Measurements from ENCODE around the gene TMEM41B.
"Not testable (repeated sequence)": the region's sequence is repeated elsewhere in the genome, so short reads cannot be mapped to it uniquely, and the experiment has no call there.

The TMEM41B gene

DNA sequence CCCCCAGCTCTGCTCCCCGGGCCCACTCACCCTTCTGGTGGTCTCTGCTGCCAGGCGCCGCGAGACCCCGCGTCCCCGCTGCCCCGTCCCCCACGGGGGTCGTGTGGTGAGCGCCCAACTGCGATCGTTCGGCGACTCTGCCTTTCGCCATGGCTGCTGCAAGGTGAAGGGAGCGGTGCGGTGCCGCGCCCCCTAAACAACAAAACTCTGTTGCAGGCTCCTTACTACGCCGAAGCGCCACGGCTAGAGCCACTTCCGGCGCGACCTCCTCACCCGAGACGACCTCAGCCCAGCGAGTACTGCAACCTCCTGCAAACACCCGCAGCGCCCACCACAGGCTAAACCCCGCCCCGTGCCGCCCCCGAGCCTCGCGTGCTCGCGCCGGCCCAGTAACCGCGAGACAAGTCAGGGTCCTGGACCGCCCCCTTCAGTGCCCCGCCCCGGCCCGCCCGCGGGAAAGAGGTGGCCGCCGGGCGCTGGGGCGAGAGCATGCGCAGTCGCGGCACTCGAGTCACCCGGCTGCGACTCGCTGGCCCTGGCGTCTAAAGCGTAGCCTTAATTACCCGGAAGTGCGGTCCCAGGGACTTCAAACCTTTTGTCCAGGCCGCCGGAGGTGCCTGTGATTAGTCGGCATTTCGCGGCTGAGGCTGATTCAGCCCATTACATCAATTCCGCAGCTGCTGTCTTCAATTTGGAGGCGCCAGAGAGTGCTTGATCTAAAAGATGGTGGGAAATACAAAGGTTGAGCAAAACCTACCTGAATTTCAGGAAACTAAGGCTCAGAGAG lies at the start of gene TMEM41B:
Gene TMEM41B, minus strand, starts transcription at position 303 of the 787 bp plus-strand sequence. Its CDS starts 152 bp downstream, at position 151.
- DNase-seq (ENCODE audit: low spot score): peak; percentile 100

GRCh38 chr11:9362393-9362863 lies 48.0 kb upstream of the TMEM41B start:
- no peak for DNase-seq (ENCODE audit: low spot score)

DNA sequence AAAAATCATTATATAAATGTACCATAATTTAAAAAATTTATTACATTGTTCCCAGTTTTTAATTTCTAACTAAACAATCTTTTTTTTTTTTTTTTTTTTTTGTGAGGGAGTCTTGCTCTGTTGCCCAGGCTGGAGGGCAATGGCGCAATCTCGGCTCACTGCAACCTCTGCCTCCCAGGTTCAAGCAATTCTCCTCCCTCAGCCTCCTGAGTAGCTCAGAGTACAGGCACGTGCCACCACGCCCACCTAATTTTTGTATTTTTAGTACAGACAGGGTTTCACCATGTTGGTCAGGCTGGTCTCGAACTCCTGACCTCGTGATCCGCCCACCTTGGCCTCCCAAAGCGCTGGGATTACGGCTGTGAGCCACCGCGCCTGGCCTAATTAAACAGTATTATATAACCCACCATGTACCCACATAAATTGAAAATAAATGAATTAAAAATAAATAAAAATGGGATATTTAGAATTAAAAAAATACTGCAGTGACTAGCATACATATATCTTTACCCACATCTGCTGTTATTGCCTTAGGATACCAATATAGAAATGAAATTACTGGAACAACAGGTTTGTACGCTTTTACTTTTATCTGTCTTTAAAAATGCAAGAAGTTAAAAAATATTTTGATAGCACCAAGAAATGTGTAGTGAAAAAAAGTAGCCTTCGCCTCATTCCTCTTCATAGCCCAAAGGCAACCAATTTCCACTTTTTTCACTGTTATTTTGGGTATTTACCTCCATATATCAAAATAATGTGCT lies 46.6 kb upstream of the TMEM41B start:
- DNase-seq (ENCODE audit: low spot score): not testable (repeated sequence)

GRCh38 chr11:9357041-9357440 lies 42.6 kb upstream of the TMEM41B start:
- no peak for DNase-seq (ENCODE audit: low spot score)

DNA sequence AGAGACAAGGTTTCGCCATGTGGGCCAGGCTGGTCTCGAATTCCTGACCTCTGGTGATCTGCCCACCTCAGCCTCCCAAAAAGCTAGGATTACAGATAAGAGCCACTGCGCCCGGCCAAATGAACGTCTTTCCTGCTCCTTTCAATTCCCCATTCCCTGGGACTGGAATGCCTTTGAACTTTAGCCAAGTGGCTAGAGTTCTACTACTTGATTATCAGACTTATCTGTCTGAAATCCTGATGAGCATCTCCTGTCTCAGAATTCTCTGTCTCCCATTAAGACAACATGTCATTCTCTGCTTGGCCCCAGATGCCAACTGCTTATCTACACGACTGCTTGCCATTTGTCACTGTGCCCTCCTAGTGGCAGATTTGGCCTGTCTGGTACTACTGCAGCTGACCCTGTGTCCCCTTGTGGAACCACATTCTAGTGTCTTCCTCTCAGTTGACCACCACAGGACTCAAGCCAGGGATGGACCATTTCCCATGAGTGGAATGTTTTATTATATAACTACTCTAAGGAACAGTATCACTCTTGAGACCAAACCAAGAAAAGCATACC lies 37.0 kb upstream of the TMEM41B start:
- DNase-seq (ENCODE audit: low spot score): no peak

DNA sequence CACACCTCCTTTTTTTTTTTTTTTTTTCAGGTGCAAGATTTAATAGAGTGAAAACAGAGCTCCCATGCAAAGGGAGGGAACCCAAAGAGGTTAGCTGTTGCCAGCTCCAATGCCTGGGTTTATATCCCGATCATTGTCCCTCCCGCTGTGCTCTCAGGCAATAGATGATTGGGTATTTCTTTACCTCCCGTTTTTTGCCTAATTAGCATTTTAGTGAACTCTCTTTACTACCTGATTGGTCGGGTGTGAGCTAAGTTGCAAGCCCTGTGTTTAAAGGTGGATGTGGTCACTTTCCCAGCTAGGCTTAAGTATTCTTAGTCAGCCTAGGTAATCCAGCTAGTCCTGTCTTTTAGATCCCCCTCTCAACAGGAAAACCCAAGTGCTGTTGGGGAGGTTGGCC lies 33.4 kb upstream of the TMEM41B start:
- not testable (repeated sequence) for DNase-seq (ENCODE audit: low spot score)

DNA sequence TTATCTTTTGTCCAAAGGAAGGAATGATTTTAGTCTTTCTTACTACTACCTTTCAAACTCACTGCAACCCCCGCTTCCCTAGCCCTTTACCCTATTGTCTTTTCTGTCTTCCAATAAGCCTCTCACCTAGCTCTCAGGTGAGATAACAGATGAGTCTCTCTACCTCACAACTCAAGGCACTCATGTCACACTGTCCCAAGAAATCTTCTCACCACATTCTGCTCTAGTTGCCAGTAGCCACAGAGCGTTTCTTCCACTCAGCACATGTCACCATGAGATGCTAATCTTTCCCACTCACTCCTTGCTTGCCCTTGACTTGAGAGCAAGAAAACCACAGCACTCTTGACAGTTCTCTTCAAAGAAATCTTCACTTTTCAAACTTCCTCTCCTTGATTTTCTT lies 32.7 kb upstream of the TMEM41B start:
- no peak for DNase-seq (ENCODE audit: low spot score)

DNA sequence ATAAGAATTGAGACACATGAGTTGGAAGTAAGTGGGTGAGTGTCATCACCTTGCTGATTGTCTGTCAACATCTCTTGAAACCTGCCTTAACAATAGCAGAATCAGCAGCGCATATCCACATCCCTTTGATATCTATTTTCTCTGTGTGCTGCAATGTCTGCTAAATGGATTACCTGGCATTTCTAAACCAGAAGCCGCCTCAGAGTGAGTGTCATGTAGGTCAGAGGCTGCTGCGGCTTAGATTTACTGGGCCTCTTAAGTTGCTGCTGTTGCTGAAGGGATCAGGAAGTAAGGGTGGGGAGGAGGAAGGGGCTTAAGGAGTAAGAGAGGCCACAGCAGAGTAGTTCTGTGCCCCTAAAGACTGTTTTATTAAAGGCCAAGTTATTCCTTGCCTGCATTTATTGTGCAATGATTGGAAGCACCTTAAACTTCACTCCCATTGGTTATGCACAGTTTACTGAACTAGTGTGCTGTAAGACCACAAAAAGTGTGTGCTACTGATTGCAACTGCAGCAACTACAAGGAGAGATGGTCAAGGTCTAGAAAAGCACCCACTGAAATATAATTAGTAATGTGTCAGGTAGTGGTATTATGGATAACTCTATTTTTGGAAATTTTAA lies 29.8 kb upstream of the TMEM41B start:
- DNase-seq (ENCODE audit: low spot score): no peak

DNA sequence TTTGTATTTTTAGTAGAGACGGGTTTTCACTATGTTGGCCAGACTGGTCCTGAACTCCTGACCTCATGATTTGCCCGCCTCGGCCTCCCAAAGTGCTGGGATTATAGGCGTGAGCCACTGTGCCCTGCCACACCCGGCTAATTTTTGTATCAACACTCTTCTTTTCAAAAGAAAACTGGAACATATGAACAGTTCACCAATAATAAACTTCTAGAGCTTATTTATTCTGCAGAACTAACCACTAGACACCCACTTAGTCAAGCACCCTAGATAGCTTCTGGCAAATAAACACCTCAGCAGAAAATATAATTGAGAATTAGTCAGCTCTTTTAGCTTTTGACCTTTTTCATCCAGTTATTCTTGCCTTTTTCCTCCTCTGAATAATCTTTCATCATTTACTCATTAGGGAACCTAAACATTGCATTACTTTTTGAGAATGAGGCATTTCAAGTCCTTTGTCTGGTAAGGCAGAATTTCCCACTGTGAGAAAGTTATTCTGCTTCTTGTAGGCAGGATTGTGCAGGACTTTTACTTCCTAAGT lies 27.3 kb upstream of the TMEM41B start:
- DNase-seq (ENCODE audit: low spot score): no peak

DNA sequence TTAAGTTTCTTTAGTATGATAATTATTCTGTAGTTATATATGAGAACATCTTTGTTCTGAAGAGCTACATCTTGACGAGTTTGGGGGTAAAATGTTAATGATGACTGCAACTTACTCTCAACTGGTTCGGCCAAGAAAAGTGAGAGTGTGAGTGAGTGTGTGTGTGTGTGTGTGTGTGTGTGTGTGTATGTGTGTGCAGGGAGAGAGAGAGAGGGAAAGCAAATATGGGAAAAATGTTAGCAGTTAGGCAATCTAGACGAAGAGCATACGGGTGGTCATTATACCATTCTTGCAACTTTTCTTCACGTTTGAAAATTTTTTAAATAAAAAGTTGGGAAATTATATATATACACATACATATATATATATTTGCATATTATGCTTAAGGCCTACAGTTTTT lies 18.3 kb upstream of the TMEM41B start:
- no peak for DNase-seq (ENCODE audit: low spot score)

- DNase-seq (ENCODE audit: low spot score): peak; percentile 69
Observed at GRCh38 chr11:9330387-9331384, 16.3 kb upstream of the TMEM41B start.

DNA sequence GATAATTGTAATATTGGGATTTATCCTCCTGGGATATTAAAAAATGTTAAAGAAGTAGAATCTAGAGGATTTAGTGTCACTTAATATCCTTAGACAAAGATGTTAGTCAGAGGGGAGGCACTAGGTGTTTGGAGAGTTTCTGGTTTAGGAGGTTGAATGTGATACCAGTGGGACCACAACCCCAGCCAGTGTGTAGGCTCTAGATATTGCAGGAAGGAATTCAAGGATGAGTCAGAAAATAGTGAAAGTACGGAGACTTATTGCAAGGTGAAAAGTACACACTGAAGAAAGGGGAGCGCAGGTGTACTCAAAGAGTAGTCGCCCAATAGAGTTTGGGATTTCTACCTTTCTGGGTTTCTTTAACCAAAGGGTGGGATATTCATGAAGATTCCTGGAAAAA lies 5.7 kb upstream of the TMEM41B start:
- no peak for DNase-seq (ENCODE audit: low spot score)

DNA sequence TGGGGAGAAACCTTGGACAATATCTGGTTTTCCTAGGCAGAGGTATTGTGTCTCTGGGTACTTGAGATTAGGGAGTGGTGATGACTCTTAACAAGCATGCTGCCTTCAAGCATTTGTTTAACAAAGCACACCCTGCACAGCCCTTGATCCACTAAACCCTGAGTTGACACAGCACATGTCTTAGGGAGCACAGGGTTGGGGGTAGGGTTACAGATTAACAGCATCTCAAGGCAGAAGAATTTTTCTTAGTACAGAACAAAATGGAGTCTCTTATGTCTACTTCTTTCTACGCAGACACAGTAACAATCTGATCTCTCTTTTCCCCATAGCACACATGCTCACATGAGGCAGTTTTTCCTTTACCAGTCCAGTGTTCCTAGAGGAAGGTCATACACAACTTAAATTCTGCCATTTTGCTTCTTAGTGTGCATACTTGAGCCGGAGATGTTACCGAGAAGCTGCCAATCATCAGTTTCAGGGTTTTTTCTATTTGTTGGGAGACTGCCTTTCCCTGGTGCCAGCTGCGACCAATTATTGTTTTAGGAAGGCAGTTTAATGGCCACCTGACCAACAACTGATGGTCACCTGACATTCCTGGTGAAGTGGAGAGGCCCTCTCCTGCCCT lies 5.1 kb upstream of the TMEM41B start:
- DNase-seq (ENCODE audit: low spot score): not testable (repeated sequence)

GRCh38 chr11:9318442-9319376 lies 4.3 kb upstream of the TMEM41B start:
- not testable (repeated sequence) for DNase-seq (ENCODE audit: low spot score)

DNA sequence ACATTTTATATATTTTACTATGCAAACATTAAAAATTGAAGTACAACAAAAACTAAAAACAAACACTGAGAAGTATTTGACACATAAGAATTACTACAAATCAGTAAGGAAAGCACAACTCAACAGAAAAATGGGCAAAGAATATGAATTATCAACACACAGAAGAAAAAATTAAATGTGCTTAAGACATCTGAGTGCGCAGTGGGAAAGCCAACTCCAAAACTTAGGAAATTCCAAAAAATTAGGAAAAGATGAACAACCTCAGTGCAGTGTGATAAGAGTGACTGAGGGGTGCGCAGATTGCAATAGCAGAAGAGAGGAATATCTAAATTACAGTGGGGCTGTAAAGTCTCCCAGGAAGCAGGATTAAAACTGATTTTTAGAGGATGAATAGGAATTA lies 1.9 kb upstream of the TMEM41B start:
- DNase-seq (ENCODE audit: low spot score): no peak

DNA sequence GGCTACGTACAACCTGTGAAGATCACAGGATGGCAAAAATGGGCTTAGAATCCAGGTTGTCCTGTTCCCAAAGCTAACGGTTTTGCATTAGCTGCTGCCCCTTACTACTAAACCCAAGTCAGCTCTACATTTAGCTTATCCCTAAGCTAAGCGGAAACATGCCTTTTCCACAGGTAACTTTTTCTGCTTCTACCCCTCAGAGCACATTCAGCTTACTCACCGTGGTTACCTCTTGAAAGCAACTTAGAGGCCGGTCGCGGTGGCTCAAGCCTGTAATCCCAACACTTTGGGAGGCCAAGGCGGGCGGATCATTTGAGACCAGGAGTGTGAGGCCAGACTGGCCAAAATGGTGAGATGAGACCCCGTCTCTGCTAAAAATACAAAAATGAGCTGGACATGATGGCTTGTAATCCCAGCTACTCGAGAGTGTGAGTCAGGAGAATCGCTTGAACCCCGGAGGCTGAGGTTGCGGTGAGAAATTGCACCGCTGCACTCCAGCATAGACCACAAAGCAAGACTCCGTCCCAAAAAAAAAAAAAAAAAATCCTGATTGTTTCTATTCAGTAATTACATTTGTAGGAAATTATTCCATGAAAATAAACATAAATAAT lies 790 bp upstream of the TMEM41B start:
- DNase-seq (ENCODE audit: low spot score): no peak

DNA sequence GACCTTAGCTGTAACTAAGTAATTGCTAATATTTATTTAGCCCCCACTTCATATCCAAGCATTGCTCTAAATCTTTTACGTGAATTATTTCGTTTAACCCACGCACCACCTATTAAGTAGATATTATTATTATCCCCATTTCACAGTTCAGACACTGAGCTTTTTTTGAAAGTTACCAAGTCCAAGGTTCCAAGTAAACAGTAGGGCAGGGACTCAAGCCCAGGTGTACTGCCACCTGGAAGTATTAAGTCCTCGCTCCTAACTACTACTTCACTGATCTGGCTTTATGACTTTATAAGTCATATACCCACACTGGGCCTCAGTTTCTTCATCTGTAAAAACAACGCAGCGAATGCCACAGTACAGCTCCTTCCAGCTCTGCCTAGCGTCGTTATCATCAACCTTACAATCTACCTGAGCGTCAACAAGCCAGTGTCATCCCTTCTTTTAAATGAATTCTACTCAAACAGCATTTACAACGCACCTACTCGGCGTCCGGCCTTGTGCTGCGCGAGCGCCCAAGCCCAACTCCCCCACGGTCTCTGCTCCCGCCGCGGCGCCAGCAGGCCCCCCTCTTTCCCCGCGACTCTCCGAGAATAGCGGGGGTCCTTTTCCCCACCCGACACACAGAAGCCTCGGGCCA lies 624 bp downstream of the TMEM41B start:
- peak; percentile 40 for DNase-seq (ENCODE audit: low spot score)

DNA sequence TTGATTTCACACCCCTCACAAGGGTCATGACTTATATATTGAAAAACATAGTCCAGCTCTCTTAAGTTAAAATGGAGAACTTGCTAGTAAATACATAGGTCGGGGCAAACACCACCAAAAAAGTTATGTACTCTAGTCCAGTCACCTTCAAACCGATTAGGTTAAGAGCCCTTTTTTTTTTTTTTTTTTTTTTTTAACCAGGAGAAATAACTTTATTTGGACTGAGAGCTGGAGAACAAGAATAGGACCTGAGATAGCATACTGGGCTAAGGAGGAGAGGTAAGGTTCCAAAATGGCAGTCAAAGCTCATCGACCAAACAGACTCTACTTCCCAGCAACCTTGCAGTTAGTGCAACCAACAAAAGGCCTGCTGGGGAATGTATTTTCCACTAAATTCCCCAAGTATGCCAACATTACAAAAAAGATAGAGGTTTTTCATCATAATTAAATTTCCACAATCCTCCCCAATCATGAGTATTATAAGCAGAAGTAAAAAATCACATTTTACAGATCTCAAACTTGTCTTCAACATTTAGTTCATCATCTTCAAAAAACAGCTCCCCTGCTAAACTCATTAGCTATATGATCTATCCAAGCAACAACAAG lies 3.8 kb downstream of the TMEM41B start:
- DNase-seq (ENCODE audit: low spot score): no peak

Data from AG20443 (cell line).